ENCODE measurements around the gene ERC2. TPM values are rescaled to one million over a fixed set of nuclear protein-coding genes. Genes with fewer than 3 reads are reported as not detected.

Gene ERC2
- total and polyA plus RNA-seq, 2 donors (not counting 3 experiments of a cell fraction or from before 2014, with no cell fraction given), result 5.6 to 15.5 TPM

DNA sequence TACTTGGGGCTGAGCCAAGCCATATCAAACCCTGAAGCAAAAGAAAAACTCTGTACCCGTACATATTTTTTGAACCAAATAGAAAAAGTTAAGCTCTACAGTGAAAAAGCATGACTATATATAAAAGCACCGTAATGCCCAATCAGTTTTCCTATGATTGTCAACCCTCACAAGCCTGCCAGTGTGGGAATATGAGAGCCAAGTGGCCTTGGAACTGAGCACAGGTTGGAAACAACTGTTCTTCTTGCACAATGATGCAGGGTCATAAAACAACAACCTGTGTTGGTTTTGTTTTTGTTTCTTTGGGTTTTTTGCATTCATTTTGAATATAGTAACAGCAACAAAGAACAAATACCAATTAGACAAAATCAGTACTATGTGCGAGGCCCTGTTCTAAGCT, 3.5 kb upstream of the ERC2 start:
- Histone ChIP-seq H3K36me3 (ENCODE audit: control insufficient read depth in 2 of 2, extremely low read depth in 1 of 2, insufficient read depth in 2 of 2, low read length in 2 of 2) (no peaks in the 10 kb centered on the region), H3K9ac (replicated peaks; ENCODE audit: extremely low read depth, insufficient read depth, low read length) (no peak overlapping the region), H3K4me1 (ENCODE audit: control insufficient read depth, extremely low read depth, insufficient read depth, low read length) (peaks cover 10% of the 10 kb centered on the region), H3K4me2 (ENCODE audit: insufficient read depth, low read length) (no peak overlapping the region), H3K9me3 (replicated peaks; ENCODE audit: control insufficient read depth, insufficient read depth, low read length) (no peaks in the 10 kb centered on the region), H3K9me1 (replicated peaks; ENCODE audit: control insufficient read depth, extremely low read depth, insufficient read depth, low read length) (no peaks in the 10 kb centered on the region), H3K4me3 (replicated peaks in 1 of 3; ENCODE audit: insufficient read depth in 1 of 3, low read depth in 1 of 3, low read length in 3 of 3) (no peak overlapping the region), H3K79me2 (ENCODE audit: control insufficient read depth, insufficient read depth, low read length) (no peaks in the 10 kb centered on the region), H3K27me3 (ENCODE audit: control insufficient read depth in 2 of 2, insufficient read depth in 2 of 2, low read length in 2 of 2) (peaks cover 5 to 23% of the 10 kb centered on the region in 2 experiments), H4K20me1 (replicated peaks; ENCODE audit: control insufficient read depth, extremely low read depth, insufficient read depth, low read length) (no peaks in the 10 kb centered on the region), H3K27ac (ENCODE audit: insufficient read depth, low read depth, low read length) (no peak overlapping the region), H2AFZ (ENCODE audit: low read depth, low read length) (no peak overlapping the region)
- intact Hi-C loops (cut with micrococcal nuclease) (no loop called here), dilution Hi-C loops (cut with MboI; ENCODE audit: extremely low pct_ligation_motif_present, low sequenced_read_pairs) (no loop called here)
- BruUV-seq (replicated peaks), result no TSS peak
- CTCF ChIA-PET, result no interaction called here
- no peak for FAIRE-seq
- POLR2A ChIA-PET, result no interaction called here
- no peak for DNase-seq (ENCODE audit: low read depth, low spot score)
- TF ChIP-seq JUN (IDR thresholded peaks at IDR 0.05; ENCODE audit: borderline replicate concordance, insufficient read depth, insufficient read length, low read depth) (no peak), GATA2 (IDR thresholded peaks at IDR 0.05; ENCODE audit: insufficient read depth, insufficient read length, low read depth, low read length) (no peak), FOS (IDR thresholded peaks at IDR 0.05; ENCODE audit: borderline replicate concordance, insufficient read depth, low read length) (no peak), POLR2AphosphoS5 (IDR thresholded peaks at IDR 0.05; ENCODE audit: insufficient read depth, low read depth, low read length) (no peak), POLR2A (IDR thresholded peaks at IDR 0.05; ENCODE audit: low read depth, low read length) (no peak), MYC (IDR thresholded peaks at IDR 0.05; ENCODE audit: low read depth, low read length) (no peak), EZH2 (IDR thresholded peaks at IDR 0.05; ENCODE audit: borderline replicate concordance, low read depth, low read length, severe bottlenecking) (no peak)
- TF ChIP-seq, protein P1, sequence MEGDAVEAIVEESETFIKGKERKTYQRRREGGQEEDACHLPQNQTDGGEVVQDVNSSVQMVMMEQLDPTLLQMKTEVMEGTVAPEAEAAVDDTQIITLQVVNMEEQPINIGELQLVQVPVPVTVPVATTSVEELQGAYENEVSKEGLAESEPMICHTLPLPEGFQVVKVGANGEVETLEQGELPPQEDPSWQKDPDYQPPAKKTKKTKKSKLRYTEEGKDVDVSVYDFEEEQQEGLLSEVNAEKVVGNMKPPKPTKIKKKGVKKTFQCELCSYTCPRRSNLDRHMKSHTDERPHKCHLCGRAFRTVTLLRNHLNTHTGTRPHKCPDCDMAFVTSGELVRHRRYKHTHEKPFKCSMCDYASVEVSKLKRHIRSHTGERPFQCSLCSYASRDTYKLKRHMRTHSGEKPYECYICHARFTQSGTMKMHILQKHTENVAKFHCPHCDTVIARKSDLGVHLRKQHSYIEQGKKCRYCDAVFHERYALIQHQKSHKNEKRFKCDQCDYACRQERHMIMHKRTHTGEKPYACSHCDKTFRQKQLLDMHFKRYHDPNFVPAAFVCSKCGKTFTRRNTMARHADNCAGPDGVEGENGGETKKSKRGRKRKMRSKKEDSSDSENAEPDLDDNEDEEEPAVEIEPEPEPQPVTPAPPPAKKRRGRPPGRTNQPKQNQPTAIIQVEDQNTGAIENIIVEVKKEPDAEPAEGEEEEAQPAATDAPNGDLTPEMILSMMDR (IDR thresholded peaks at IDR 0.05; ENCODE audit: extremely low read depth in 1 of 2, insufficient read depth in 1 of 2, low read depth in 1 of 2, low read length in 2 of 2), result no peak
- TF ChIP-seq, protein P2, sequence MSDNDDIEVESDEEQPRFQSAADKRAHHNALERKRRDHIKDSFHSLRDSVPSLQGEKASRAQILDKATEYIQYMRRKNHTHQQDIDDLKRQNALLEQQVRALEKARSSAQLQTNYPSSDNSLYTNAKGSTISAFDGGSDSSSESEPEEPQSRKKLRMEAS (IDR thresholded peaks at IDR 0.05; ENCODE audit: insufficient read depth, insufficient read length), result no peak
